ENCODE data around the gene ANXA2.

Gene ANXA2

DNA sequence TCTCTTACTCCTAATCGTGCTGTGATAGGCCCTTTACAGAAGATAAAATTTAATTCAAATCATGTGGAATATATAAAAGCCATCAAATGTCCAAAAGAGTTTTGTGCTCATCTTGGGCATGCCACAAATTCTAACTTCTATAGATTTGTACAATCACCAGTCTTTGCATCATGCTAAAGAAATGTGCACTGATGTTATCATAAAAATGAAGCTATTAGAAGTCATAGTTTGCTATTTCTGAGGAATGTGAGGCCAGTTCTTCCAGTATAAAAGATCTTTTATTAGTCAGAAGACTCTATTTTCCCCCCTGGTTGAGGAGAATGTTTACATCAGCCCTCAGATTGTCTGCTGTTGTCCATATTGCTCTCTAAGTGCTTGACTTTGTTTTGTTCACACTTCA is 2.1 kb upstream of the ANXA2 start:
- DNase-seq (ENCODE audit: low read depth): no peak
- no peak overlapping the region for H3K4me3 ChIP-seq (ENCODE audit: low read length)

DNA sequence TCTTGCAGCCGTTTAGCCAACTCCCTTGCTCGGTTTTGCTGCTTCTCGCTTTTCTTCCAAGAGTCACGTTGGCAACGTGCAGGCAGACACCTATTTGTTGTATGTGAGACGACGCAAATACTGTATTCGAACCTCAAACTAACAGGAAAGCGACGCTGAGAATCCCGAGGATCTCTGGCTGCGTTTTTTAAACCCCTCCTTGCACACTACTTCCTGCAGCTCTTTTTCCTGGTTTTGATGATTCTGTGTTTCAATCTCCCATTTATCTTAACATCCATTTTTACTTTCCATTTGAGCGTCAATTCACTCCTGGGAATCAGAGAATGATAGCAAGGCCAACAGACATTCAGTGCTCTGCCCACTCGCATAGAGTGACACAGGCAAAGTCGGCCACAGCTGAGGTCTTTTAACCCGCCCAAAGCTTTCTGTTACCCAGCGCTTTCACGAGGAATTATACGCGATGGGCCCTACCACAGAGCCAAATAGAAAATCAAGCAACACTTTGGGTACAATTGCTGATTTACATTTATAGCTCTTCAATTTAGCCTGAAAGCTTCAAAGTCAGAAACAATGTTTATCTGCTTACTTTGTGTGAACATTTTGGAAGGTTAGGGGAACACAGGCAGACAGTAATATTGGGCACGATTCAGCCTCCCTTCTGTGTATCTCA is 1.6 kb upstream of the ANXA2 start:
- peak overlapping the region; percentile 38 for H3K4me3 ChIP-seq (ENCODE audit: low read length)
- DNase-seq (ENCODE audit: low read depth): no peak
- TF ChIP-seq, protein P1, sequence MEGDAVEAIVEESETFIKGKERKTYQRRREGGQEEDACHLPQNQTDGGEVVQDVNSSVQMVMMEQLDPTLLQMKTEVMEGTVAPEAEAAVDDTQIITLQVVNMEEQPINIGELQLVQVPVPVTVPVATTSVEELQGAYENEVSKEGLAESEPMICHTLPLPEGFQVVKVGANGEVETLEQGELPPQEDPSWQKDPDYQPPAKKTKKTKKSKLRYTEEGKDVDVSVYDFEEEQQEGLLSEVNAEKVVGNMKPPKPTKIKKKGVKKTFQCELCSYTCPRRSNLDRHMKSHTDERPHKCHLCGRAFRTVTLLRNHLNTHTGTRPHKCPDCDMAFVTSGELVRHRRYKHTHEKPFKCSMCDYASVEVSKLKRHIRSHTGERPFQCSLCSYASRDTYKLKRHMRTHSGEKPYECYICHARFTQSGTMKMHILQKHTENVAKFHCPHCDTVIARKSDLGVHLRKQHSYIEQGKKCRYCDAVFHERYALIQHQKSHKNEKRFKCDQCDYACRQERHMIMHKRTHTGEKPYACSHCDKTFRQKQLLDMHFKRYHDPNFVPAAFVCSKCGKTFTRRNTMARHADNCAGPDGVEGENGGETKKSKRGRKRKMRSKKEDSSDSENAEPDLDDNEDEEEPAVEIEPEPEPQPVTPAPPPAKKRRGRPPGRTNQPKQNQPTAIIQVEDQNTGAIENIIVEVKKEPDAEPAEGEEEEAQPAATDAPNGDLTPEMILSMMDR (conservative IDR thresholded peaks at IDR 0.05; ENCODE audit: low read depth, low read length): no peak

More for the DNA sequence above, 2.1 kb upstream of the ANXA2 start:
- TF ChIP-seq, protein P1 (conservative IDR thresholded peaks at IDR 0.05; ENCODE audit: low read depth, low read length): no peak

- H3K4me3 ChIP-seq (ENCODE audit: low read length): peak overlapping the region; percentile 84
- TF ChIP-seq, protein P1 (conservative IDR thresholded peaks at IDR 0.05; ENCODE audit: low read depth, low read length): no peak
- DNase-seq (ENCODE audit: low read depth): no peak
Observed at GRCh38 chr15:60396958-60397771, 621 bp downstream of the ANXA2 start.

DNA sequence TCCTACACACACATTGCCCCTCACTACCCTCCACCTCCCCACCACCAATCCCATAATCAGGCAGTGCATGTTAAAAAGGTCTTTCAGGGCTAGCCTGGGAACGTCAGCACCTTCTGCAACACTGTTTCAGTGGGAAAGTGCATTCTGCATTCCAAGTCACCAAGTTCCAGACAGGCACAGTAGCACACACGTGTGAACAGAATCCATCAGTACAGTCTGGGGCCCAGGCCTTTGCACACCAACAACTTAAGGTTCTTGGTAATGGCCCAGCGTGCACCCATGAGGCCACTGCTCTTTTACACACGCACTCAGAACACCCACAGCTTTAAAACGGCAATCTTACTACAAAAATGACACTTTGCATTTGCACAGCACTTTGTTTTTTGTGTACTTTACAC is 1.2 kb downstream of the ANXA2 start:
- TF ChIP-seq, protein P1 (conservative IDR thresholded peaks at IDR 0.05; ENCODE audit: low read depth, low read length): no peak
- no peak for DNase-seq (ENCODE audit: low read depth)
- H3K4me3 ChIP-seq (ENCODE audit: low read length): peak overlapping the region; percentile 84

GRCh38 chr15:60396100-60396499 is 1.7 kb downstream of the ANXA2 start:
- no peak for DNase-seq (ENCODE audit: low read depth)
- peak overlapping the region; percentile 84 for H3K4me3 ChIP-seq (ENCODE audit: low read length)
- TF ChIP-seq, protein P1 (conservative IDR thresholded peaks at IDR 0.05; ENCODE audit: low read depth, low read length): no peak

DNA sequence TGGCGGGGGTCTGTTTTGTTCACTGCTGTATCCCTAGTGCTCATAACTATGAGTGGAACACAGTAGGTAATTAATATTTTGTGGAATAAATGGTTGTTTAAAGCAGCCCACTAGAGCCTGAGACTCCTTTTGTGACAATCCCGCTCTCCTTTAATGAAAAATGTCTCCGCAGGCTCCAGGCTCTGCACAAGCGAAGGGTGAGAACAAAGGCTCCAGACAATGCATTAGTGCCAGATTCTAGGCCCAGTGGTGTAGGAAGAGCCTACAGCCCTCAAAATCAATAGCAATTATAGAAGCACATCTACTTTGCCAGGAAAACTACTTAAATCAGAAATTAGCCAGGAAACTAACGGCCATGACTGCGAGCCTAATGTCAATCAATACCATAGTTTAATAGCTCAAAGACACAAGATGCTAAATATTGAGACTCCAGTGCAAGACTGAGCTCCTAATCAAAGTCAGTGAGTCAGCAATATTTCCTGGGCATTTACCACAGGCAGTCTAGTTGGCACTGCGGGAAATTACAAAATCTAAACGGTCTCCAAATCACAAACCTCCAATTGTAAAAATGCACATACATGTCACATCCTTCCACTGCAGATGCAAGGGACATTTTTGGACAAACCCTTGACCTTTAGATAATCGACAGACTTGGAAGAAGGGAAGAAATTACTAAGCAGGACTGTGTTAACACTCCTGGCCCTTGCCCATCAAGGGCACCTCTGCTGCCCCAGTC is 2.3 kb downstream of the ANXA2 start:
- peak overlapping the region; percentile 84 for H3K4me3 ChIP-seq (ENCODE audit: low read length)
- TF ChIP-seq, protein P1 (conservative IDR thresholded peaks at IDR 0.05; ENCODE audit: low read depth, low read length): no peak
- DNase-seq (ENCODE audit: low read depth): no peak

Measured in retinal pigment epithelial cell (primary cell).